Endothelial cell of umbilical vein (primary cell): ENCODE measurements around the gene CAMTA1. TPM values are rescaled to one million over a fixed set of nuclear protein-coding genes. Genes with fewer than 3 reads are reported as not detected.

Experiments used
- BruUV-seq: library from RNA; stranded (reverse); fragments of 400-500 nt; replicated peaks from 2 replicates; lab custom pipeline; 2021; lab: Mats Ljungman, UMichigan
- CTCF ChIA-PET: fragments of 300-600, 350-600 bp; sonication (Branson Sonifier 250); formaldehyde crosslinking; loops from one replicate; lab custom pipeline; 2021; ENCODE audit warnings: antibody characterized with exemption, inconsistent platforms; lab: Charles Lee
- POLR2A ChIA-PET: fragments of 300-600, 350-600 bp; sonication (Branson Sonifier 250); formaldehyde crosslinking; loops from one replicate; lab custom pipeline; 2021; ENCODE audit warnings: antibody characterized with exemption, inconsistent platforms; lab: Charles Lee
- DNase-seq: peaks from one replicate; pipeline ENCODE4 v3.0.0-alpha.2; 2011; ENCODE audit warnings: low read depth, low spot score
- FAIRE-seq: peaks from 2 replicates; lab custom pipeline; 2011; peaks lifted over from hg19 to GRCh38; lab: Jason Lieb, UNC
- H2AFZ ChIP-seq: 2 replicates; pipeline ENCODE4 v1.6.0; 2012; ENCODE audit warnings: low read depth, low read length, control low read depth, inconsistent platforms
- H3K27ac ChIP-seq: 2 replicates; pipeline ENCODE4 v1.5.1; 2011; ENCODE audit warnings: low read depth, mild to moderate bottlenecking, control low read depth, low read length, moderate library complexity; ENCODE audit not compliant: insufficient read depth
- H3K27me3 ChIP-seq, 2 experiments: 2 replicates each; pipeline versions ENCODE4 v1.6.0 to v1.6.1; 2011; ENCODE audit warnings: low read length in 2 of 2, mixed read lengths in 1 of 2; ENCODE audit not compliant: control insufficient read depth in 2 of 2, insufficient read depth in 2 of 2
- H3K36me3 ChIP-seq, 2 experiments: 2 replicates in 1 of 2; 3 replicates in 1 of 2; pipeline ENCODE4 v1.5.1; 2011; ENCODE audit warnings: low read length in 2 of 2, mild to moderate bottlenecking in 1 of 2, moderate library complexity in 1 of 2; ENCODE audit not compliant: control insufficient read depth in 2 of 2, insufficient read depth in 2 of 2; ENCODE audit errors: extremely low read depth in 1 of 2
- H3K4me1 ChIP-seq: 3 replicates; pipeline ENCODE4 v1.5.1; 2011; ENCODE audit warnings: mild to moderate bottlenecking, low read length; ENCODE audit not compliant: control insufficient read depth, insufficient read depth; ENCODE audit errors: extremely low read depth
- H3K4me2 ChIP-seq: 2 replicates; pipeline ENCODE4 v1.6.1; 2011; ENCODE audit warnings: low read length, control low read depth, mixed read lengths; ENCODE audit not compliant: insufficient read depth
- H3K4me3 ChIP-seq, 3 experiments: fragments of 200-600 bp in 1 of 3; sonication (generic), shearing (Covaris generic) in 1 of 3; replicated peaks in 1 of 3; 2 replicates each; pipeline ENCODE4 v1.5.1; 2011 to 2016; ENCODE audit warnings: control low read depth in 3 of 3, low read length in 3 of 3, mild to moderate bottlenecking in 2 of 3, inconsistent platforms in 1 of 3, low read depth in 1 of 3, moderate library complexity in 1 of 3; ENCODE audit not compliant: insufficient read depth in 1 of 3
- H3K79me2 ChIP-seq: 2 replicates; pipeline ENCODE4 v1.6.0; 2012; ENCODE audit warnings: low read length, inconsistent platforms; ENCODE audit not compliant: control insufficient read depth, insufficient read depth
- H3K9ac ChIP-seq: replicated peaks from 2 replicates; pipeline ENCODE3; 2011; ENCODE audit warnings: low read length, control low read depth; ENCODE audit not compliant: insufficient read depth; ENCODE audit errors: extremely low read depth
- H3K9me1 ChIP-seq: replicated peaks from 3 replicates; pipeline ENCODE4 v1.6.0; 2011; ENCODE audit warnings: mild to moderate bottlenecking, low read length; ENCODE audit not compliant: control insufficient read depth, insufficient read depth; ENCODE audit errors: extremely low read depth
- H3K9me3 ChIP-seq: replicated peaks from 2 replicates; pipeline ENCODE4 v1.5.1; 2012; ENCODE audit warnings: low read length, inconsistent platforms; ENCODE audit not compliant: control insufficient read depth, insufficient read depth
- H4K20me1 ChIP-seq: replicated peaks from 2 replicates; pipeline ENCODE3; 2011; ENCODE audit warnings: mild to moderate bottlenecking, low read length; ENCODE audit not compliant: control insufficient read depth, insufficient read depth; ENCODE audit errors: extremely low read depth
- EZH2 ChIP-seq: IDR thresholded peaks from 2 replicates; pipeline ENCODE4 v1.6.1; 2012; ENCODE audit warnings: borderline replicate concordance, low read depth, mild to moderate bottlenecking, moderate library complexity, low read length, inconsistent platforms; ENCODE audit not compliant: severe bottlenecking
- FOS ChIP-seq: IDR thresholded peaks from 2 replicates; pipeline ENCODE4 v1.6.1; 2011; ENCODE audit warnings: mild to moderate bottlenecking, low read length, moderate library complexity, borderline replicate concordance; ENCODE audit not compliant: insufficient read depth
- GATA2 ChIP-seq: IDR thresholded peaks from 2 replicates; pipeline ENCODE4 v1.7.0; 2011; ENCODE audit warnings: low read depth, mild to moderate bottlenecking, moderate library complexity, mixed read lengths, low read length; ENCODE audit not compliant: insufficient read length, insufficient read depth
- JUN ChIP-seq: IDR thresholded peaks from 2 replicates; pipeline ENCODE4 v1.6.1; 2011; ENCODE audit warnings: borderline replicate concordance, low read depth; ENCODE audit not compliant: insufficient read length, insufficient read depth
- MYC ChIP-seq: IDR thresholded peaks from one replicate; pipeline ENCODE4 v1.6.1; 2011; ENCODE audit warnings: mild to moderate bottlenecking, low read depth, low read length
- POLR2A ChIP-seq: IDR thresholded peaks from 2 replicates; pipeline ENCODE4 v1.6.1; 2012; ENCODE audit warnings: low read depth, mild to moderate bottlenecking, control low read depth, low read length
- POLR2AphosphoS5 ChIP-seq: IDR thresholded peaks from 2 replicates; pipeline ENCODE4 v1.6.1; 2012; ENCODE audit warnings: low read depth, mild to moderate bottlenecking, control low read depth, low read length, moderate library complexity; ENCODE audit not compliant: insufficient read depth
- dilution Hi-C: fragments of 300-500 bp; cut with MboI; formaldehyde crosslinking; loops from one replicate; pipeline ENCODE4 v1.15.0; 2019; ENCODE audit warnings: low sequenced_read_pairs; ENCODE audit not compliant: extremely low pct_ligation_motif_present
- intact Hi-C: fragments of 100-400 bp; cut with micrococcal nuclease; formaldehyde crosslinking; loops from one replicate; pipeline ENCODE4 v1.10.0; 2022
- polyA plus RNA-seq, 4 experiments: library from polyadenylated mRNA; depleted of rRNA in 3 of 4; stranded (reverse) in 3 of 4; unstranded in 1 of 4; fragments of >200 nt; gene quantifications; 2 replicates each; pipeline versions ENCODE4 v1.2.1 to v1.2.3, GENCODE V29; 2011 to 2012; ENCODE audit warnings: missing spikeins in 1 of 4
- total RNA-seq: library from RNA; stranded (reverse); gene quantifications from 2 replicates; pipeline ENCODE4 v1.2.3, GENCODE V29; 2021
- TF ChIP-seq, protein P1 (sequence below): IDR thresholded peaks from 2 replicates; pipeline ENCODE4 v1.6.1; 2011; ENCODE audit not compliant: insufficient read depth, insufficient read length
- TF ChIP-seq, protein P2 (sequence below), 2 donors: IDR thresholded peaks; 1 replicate in 1 of 2; 2 replicates in 1 of 2; pipeline ENCODE4 v1.5.1; 2011; ENCODE audit warnings: low read length in 2 of 2, mild to moderate bottlenecking in 2 of 2, moderate library complexity in 2 of 2, control low read depth in 1 of 2, inconsistent platforms in 1 of 2, low read depth in 1 of 2; ENCODE audit not compliant: insufficient read depth in 1 of 2; ENCODE audit errors: extremely low read depth in 1 of 2

CAMTA1 gene
- total and polyA plus RNA-seq, 2 donors (not counting 3 experiments of a cell fraction or from before 2014, with no cell fraction given): 50.8 to 92.7 TPM

DNA sequence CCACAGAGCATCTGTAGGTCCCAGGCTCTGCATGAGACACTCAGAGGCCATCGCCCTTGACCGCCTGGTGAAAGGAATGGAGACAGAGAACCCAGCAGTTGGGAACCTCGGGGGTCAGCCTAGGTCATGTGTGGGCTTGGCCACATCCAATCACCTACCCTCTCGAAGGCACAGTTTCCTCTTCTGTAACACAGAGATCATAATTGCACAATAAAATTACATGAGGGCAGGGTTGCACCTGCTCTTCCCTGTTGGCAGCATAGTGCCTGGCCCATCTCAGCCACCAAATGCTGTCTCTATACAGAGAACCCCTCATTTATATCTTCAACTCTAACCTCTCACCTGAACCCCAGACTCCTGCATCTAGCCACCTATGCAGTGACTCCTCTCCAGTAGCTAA is 567.7 kb downstream of the CAMTA1 start:
- Histone ChIP-seq H3K4me2 (no peak overlapping the region), H3K9me1 (no peaks in the 10 kb centered on the region), H3K27ac (no peak overlapping the region), H2AFZ (no peak overlapping the region), H3K9me3 (no peaks in the 10 kb centered on the region), H3K79me2 (no peaks in the 10 kb centered on the region), H3K4me3 (no peak overlapping the region), H4K20me1 (no peaks in the 10 kb centered on the region), H3K4me1 (no peaks in the 10 kb centered on the region), H3K9ac (no peak overlapping the region), H3K27me3 (no peaks in the 10 kb centered on the region), H3K36me3 (no peaks in the 10 kb centered on the region)
- BruUV-seq: no TSS peak
- dilution Hi-C loops: no loop called here
- FAIRE-seq: no peak
- intact Hi-C loops: no loop called here
- TF ChIP-seq POLR2AphosphoS5 (no peak), JUN (no peak), GATA2 (no peak), POLR2A (no peak), MYC (no peak), FOS (no peak), EZH2 (no peak)
- TF ChIP-seq, protein P1, sequence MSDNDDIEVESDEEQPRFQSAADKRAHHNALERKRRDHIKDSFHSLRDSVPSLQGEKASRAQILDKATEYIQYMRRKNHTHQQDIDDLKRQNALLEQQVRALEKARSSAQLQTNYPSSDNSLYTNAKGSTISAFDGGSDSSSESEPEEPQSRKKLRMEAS: no peak
- TF ChIP-seq, protein P2, sequence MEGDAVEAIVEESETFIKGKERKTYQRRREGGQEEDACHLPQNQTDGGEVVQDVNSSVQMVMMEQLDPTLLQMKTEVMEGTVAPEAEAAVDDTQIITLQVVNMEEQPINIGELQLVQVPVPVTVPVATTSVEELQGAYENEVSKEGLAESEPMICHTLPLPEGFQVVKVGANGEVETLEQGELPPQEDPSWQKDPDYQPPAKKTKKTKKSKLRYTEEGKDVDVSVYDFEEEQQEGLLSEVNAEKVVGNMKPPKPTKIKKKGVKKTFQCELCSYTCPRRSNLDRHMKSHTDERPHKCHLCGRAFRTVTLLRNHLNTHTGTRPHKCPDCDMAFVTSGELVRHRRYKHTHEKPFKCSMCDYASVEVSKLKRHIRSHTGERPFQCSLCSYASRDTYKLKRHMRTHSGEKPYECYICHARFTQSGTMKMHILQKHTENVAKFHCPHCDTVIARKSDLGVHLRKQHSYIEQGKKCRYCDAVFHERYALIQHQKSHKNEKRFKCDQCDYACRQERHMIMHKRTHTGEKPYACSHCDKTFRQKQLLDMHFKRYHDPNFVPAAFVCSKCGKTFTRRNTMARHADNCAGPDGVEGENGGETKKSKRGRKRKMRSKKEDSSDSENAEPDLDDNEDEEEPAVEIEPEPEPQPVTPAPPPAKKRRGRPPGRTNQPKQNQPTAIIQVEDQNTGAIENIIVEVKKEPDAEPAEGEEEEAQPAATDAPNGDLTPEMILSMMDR (IDR thresholded peaks at IDR 0.05; ENCODE audit: extremely low read depth in 1 of 2, insufficient read depth in 1 of 2, low read depth in 1 of 2, low read length in 2 of 2): no peak
- no peak for DNase-seq
- ChIA-PET CTCF (no interaction called here), POLR2A (no interaction called here)
